ENCODE results near the gene CLEC4M.
A peak's percentile ranks its signal among the peaks of the same experiment; 100 is the strongest.
"Not testable (repeated sequence)": the region's sequence is repeated elsewhere in the genome, so short reads cannot be mapped to it uniquely, and the experiment has no call there.

CLEC4M gene

GRCh38 chr19:7746903-7747884 is 15.8 kb upstream of the CLEC4M start, which contains the start of gene CD209:
CD209 (minus strand) TSS chr19:7747534; CDS start chr19:7747511, 23 bp downstream.
- Mint-ChIP-seq H3K36me3 (ENCODE audit: low read depth) (no peaks in the 10 kb centered on the region), H3K9me3 (peaks cover 18% of the 10 kb centered on the region), H3K4me3 (no peak within 1 kb of the TSS), H3K27ac (no peak within 1 kb of the TSS), H3K27me3 (ENCODE audit: low read depth) (no peaks in the 10 kb centered on the region), H3K4me1 (ENCODE audit: low read depth) (peaks cover 2% of the 10 kb centered on the region)
- no peak for DNase-seq (ENCODE audit: low spot score)

- Mint-ChIP-seq H3K4me3 (no peak overlapping the region), H3K36me3 (ENCODE audit: low read depth) (no peaks in the 10 kb centered on the region), H3K9me3 (peaks cover 23% of the 10 kb centered on the region), H3K4me1 (ENCODE audit: low read depth) (peaks cover 2% of the 10 kb centered on the region), H3K27me3 (ENCODE audit: low read depth) (no peaks in the 10 kb centered on the region), H3K27ac (no peak overlapping the region)
- DNase-seq (ENCODE audit: low spot score), result no peak
Observed at GRCh38 chr19:7748171-7748570, 14.9 kb upstream of the CLEC4M start.

GRCh38 chr19:7748756-7749155 is 14.3 kb upstream of the CLEC4M start:
- Mint-ChIP-seq H3K27ac (no peak overlapping the region), H3K27me3 (ENCODE audit: low read depth) (no peaks in the 10 kb centered on the region), H3K36me3 (ENCODE audit: low read depth) (no peaks in the 10 kb centered on the region), H3K4me3 (no peak overlapping the region), H3K9me3 (peaks cover 25% of the 10 kb centered on the region), H3K4me1 (ENCODE audit: low read depth) (peaks cover 2% of the 10 kb centered on the region)
- DNase-seq (ENCODE audit: low spot score), result no peak

GRCh38 chr19:7751157-7751783 is 11.8 kb upstream of the CLEC4M start:
- peak; percentile 13 for DNase-seq (ENCODE audit: low spot score)
- Mint-ChIP-seq H3K9me3 (peaks cover 30% of the 10 kb centered on the region), H3K4me3 (no peak overlapping the region), H3K27ac (no peak overlapping the region), H3K4me1 (ENCODE audit: low read depth) (peaks cover 2% of the 10 kb centered on the region), H3K36me3 (ENCODE audit: low read depth) (no peaks in the 10 kb centered on the region), H3K27me3 (ENCODE audit: low read depth) (no peaks in the 10 kb centered on the region)

GRCh38 chr19:7756258-7756657 is 6.8 kb upstream of the CLEC4M start:
- peaks cover under 1% of the 10 kb centered on the region for H3K4me1 Mint-ChIP-seq (ENCODE audit: low read depth)
- H3K27ac Mint-ChIP-seq, result no peak overlapping the region
- H3K36me3 Mint-ChIP-seq (ENCODE audit: low read depth), result no peaks in the 10 kb centered on the region
- H3K27me3 Mint-ChIP-seq (ENCODE audit: low read depth), result no peaks in the 10 kb centered on the region
- no peak for DNase-seq (ENCODE audit: low spot score)
- peaks cover 41% of the 10 kb centered on the region for H3K9me3 Mint-ChIP-seq
- no peak overlapping the region for H3K4me3 Mint-ChIP-seq

- Mint-ChIP-seq H3K36me3 (ENCODE audit: low read depth) (no peaks in the 10 kb centered on the region), H3K4me1 (ENCODE audit: low read depth) (no peaks in the 10 kb centered on the region), H3K9me3 (peaks cover 38% of the 10 kb centered on the region), H3K27ac (no peak overlapping the region), H3K27me3 (ENCODE audit: low read depth) (no peaks in the 10 kb centered on the region), H3K4me3 (no peak overlapping the region)
- no peak for DNase-seq (ENCODE audit: low spot score)
Observed at GRCh38 chr19:7757358-7757757, 5.7 kb upstream of the CLEC4M start.

- DNase-seq (ENCODE audit: low spot score), result no peak
- Mint-ChIP-seq H3K36me3 (ENCODE audit: low read depth) (no peaks in the 10 kb centered on the region), H3K9me3 (peaks cover 32% of the 10 kb centered on the region), H3K27ac (no peak overlapping the region), H3K4me1 (ENCODE audit: low read depth) (no peaks in the 10 kb centered on the region), H3K4me3 (no peak overlapping the region), H3K27me3 (ENCODE audit: low read depth) (no peaks in the 10 kb centered on the region)
Observed at GRCh38 chr19:7759156-7759555, 3.9 kb upstream of the CLEC4M start.

- no peaks in the 10 kb centered on the region for H3K4me1 Mint-ChIP-seq (ENCODE audit: low read depth)
- no peak for DNase-seq (ENCODE audit: low spot score)
- no peaks in the 10 kb centered on the region for H3K27me3 Mint-ChIP-seq (ENCODE audit: low read depth)
- no peaks in the 10 kb centered on the region for H3K36me3 Mint-ChIP-seq (ENCODE audit: low read depth)
- no peak overlapping the region for H3K27ac Mint-ChIP-seq
- H3K9me3 Mint-ChIP-seq, result peaks cover 11% of the 10 kb centered on the region
- no peak overlapping the region for H3K4me3 Mint-ChIP-seq
Observed at GRCh38 chr19:7763696-7764095, 653 bp downstream of the CLEC4M start.

GRCh38 chr19:7764157-7764556 is 1.1 kb downstream of the CLEC4M start:
- H3K36me3 Mint-ChIP-seq (ENCODE audit: low read depth); DNase-seq (ENCODE audit: low spot score); H3K4me3 Mint-ChIP-seq; H3K4me1 Mint-ChIP-seq (ENCODE audit: low read depth); H3K27ac Mint-ChIP-seq; H3K27me3 Mint-ChIP-seq (ENCODE audit: low read depth); H3K9me3 Mint-ChIP-seq: not testable (repeated sequence)

GRCh38 chr19:7765043-7765442 is 2.0 kb downstream of the CLEC4M start:
- H3K9me3 Mint-ChIP-seq; H3K36me3 Mint-ChIP-seq (ENCODE audit: low read depth); H3K27me3 Mint-ChIP-seq (ENCODE audit: low read depth); H3K4me1 Mint-ChIP-seq (ENCODE audit: low read depth); H3K27ac Mint-ChIP-seq; H3K4me3 Mint-ChIP-seq; DNase-seq (ENCODE audit: low spot score): not testable (repeated sequence)

GRCh38 chr19:7766535-7766934 is 3.5 kb downstream of the CLEC4M start:
- H3K27me3 Mint-ChIP-seq (ENCODE audit: low read depth), result peaks cover 3% of the 10 kb centered on the region
- no peak overlapping the region for H3K27ac Mint-ChIP-seq
- no peak for DNase-seq (ENCODE audit: low spot score)
- H3K36me3 Mint-ChIP-seq (ENCODE audit: low read depth), result no peaks in the 10 kb centered on the region
- no peaks in the 10 kb centered on the region for H3K9me3 Mint-ChIP-seq
- no peaks in the 10 kb centered on the region for H3K4me1 Mint-ChIP-seq (ENCODE audit: low read depth)
- no peak overlapping the region for H3K4me3 Mint-ChIP-seq

- Mint-ChIP-seq H3K36me3 (ENCODE audit: low read depth) (no peaks in the 10 kb centered on the region), H3K9me3 (no peaks in the 10 kb centered on the region), H3K27ac (no peak overlapping the region), H3K4me3 (no peak overlapping the region), H3K4me1 (ENCODE audit: low read depth) (peaks cover 6% of the 10 kb centered on the region), H3K27me3 (ENCODE audit: low read depth) (peaks cover 3% of the 10 kb centered on the region)
- DNase-seq (ENCODE audit: low spot score), result no peak
Observed at GRCh38 chr19:7767487-7767886, 4.4 kb downstream of the CLEC4M start.

GRCh38 chr19:7769171-7769570 is 6.1 kb downstream of the CLEC4M start:
- H3K4me3 Mint-ChIP-seq, result no peak overlapping the region
- H3K27ac Mint-ChIP-seq, result no peak overlapping the region
- H3K4me1 Mint-ChIP-seq (ENCODE audit: low read depth), result peaks cover 12% of the 10 kb centered on the region
- peaks cover 3% of the 10 kb centered on the region for H3K27me3 Mint-ChIP-seq (ENCODE audit: low read depth)
- no peaks in the 10 kb centered on the region for H3K36me3 Mint-ChIP-seq (ENCODE audit: low read depth)
- DNase-seq (ENCODE audit: low spot score), result no peak
- no peaks in the 10 kb centered on the region for H3K9me3 Mint-ChIP-seq

GRCh38 chr19:7771072-7771471 is 8.0 kb downstream of the CLEC4M start:
- Mint-ChIP-seq H3K27ac (no peak overlapping the region), H3K27me3 (ENCODE audit: low read depth) (peaks cover 3% of the 10 kb centered on the region), H3K4me3 (no peak overlapping the region), H3K36me3 (ENCODE audit: low read depth) (no peaks in the 10 kb centered on the region), H3K9me3 (no peaks in the 10 kb centered on the region), H3K4me1 (ENCODE audit: low read depth) (peaks cover 12% of the 10 kb centered on the region)
- DNase-seq (ENCODE audit: low spot score), result no peak
